Renal cortical epithelial cell (primary cell): ENCODE measurements around the gene C16orf90. TPM values are rescaled to one million over a fixed set of nuclear protein-coding genes. Genes with fewer than 3 reads are reported as not detected.
A peak's percentile ranks its signal among the peaks of the same experiment; 100 is the strongest.
"Not testable (repeated sequence)": the region's sequence is repeated elsewhere in the genome, so short reads cannot be mapped to it uniquely, and the experiment has no call there.

ENCODE experiments used
- DNase-seq: peaks from one replicate; pipeline ENCODE4 v3.0.0-alpha.2; 2011; ENCODE audit warnings: low read depth
- total RNA-seq: library from RNA; depleted of rRNA; stranded (reverse); fragments of >200 nt; gene quantifications from 2 replicates; pipeline ENCODE4 v1.2.3, GENCODE V29; 2014

C16orf90 gene
- total RNA-seq, 1 donor from 2014 or later, result not detected

DNA sequence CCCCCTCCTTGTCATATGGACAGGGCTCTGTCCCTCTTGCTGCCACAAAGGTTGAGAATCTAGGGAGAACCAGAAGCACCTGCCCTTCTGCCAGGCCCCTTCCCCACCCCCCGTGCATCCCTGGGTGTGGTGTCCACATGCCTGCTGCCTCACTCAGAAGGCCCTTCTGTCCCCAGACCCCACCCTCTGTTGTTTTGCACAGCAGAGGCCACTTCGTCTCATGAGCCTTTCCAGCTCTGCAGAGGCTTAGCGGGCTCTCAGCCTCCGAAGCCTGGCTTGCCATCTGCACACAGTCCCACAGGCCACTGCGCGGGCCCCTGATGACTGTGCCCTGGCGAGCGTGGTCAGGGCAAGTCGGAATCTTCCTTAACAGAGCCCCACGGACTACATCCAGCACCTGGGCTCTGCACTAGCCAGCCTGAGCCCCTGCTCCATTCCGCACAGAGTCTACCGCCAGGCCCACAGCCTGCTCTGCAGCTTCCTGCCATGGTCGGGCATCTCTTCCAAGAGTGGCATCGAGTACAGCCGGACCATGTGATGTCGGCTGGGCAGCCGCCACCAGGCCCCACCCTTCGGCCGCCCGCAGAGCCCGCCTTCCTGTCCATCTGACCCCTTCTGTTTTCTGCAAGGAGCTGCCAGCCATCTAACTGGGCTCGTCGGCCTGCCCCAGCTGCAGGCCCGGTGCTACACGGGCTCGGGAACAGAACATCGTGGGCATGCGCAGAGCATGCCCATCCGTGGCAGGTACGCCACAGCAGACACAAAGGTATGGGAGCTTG, 10.8 kb downstream of the C16orf90 start:
- no peak for DNase-seq

GRCh38 chr16:3482659-3483241, 12.5 kb downstream of the C16orf90 start:
- DNase-seq, result no peak

- no peak for DNase-seq
Measured at GRCh38 chr16:3481696-3482658, 13.3 kb downstream of the C16orf90 start.

DNA sequence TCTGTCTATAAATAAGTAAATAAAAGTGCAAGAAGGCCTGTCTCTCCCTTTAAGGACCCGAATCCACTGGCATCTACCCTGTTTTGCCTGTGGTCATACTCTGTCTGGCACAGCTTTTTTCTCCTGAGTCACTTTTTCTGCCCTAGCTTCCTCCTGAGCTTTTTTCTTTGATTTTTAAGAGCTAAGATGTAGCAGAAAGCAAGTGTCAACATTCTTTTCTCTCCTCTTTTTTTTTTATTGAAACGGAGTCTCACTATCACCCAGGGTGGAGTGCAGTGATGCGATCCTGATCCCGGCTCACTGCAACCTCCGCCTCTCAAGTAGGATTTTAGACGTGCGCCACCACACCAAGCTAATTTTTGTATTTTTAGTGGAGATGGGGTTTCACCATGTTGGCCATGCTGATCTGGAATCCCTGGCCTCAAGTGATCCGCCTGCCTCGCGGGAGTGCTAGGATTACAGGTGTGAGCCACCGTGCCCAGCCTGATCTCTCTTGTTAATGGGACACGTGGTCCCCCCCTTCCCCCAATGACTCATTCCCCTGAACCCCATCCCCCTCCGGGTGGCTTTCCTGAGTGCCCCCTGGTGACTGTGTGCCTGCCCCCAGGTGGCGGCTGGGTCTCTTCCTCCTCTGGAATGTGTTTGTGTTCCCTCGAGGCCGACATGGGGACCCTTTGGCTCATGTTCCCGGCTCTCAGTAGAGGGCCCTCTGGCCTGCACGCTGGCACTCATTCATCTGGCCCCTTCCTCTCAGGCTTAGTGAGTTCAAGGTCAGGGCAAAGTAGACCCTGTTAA, 14.2 kb downstream of the C16orf90 start:
- DNase-seq, result no peak

DNA sequence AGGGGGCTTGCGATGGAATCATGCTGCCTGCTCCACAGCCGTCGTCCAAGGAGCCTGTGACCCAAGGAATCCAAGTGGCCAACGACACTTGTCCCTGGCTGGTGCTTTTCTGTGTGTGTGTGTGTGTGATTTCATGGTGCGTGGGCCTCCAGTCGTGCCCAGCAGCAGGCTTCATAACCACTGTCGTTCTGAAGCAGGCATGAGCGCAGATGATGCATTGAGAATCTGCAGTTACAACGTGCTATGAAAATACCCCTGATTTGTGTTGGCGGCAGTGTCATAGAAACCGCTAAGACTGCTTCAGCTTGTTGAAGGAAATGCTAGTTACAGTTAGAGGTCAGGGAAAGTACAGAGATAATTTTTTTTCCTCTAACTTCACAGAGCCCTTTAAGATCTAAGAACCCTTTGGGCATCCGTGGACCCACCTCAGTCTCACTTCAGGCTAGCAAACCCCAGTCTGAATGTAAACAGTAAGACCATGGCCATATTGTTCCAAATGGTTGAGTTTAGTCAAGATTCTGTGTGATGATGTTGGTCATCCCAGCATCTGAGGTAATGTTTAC, 15.6 kb downstream of the C16orf90 start:
- DNase-seq, result no peak

- no peak for DNase-seq
Measured at GRCh38 chr16:3478242-3478925, 16.9 kb downstream of the C16orf90 start.

- no peak for DNase-seq
Measured at GRCh38 chr16:3476409-3476808, 18.9 kb downstream of the C16orf90 start.

GRCh38 chr16:3475604-3476375, 19.5 kb downstream of the C16orf90 start:
- DNase-seq, result no peak

- not testable (repeated sequence) for DNase-seq
Measured at GRCh38 chr16:3474870-3475269, 20.4 kb downstream of the C16orf90 start.

GRCh38 chr16:3474136-3474779, 21.0 kb downstream of the C16orf90 start:
- DNase-seq, result no peak

DNA sequence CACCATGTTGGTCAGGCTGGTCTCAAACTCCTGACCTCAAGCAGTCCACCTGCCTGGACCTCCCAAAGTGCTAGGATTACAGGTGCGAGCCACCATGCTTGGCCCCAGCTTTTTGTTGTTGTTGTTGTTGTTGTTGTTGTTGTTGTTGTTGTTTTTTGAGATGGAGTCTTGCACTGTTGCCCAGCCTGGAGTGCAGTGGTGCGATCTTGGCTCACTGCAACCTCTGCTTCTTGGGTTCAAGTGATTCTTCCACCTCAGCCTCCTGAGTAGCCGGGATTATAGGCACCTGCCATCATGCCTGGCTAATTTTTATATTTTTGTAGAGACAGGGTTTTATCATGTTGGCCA, 21.7 kb downstream of the C16orf90 start:
- not testable (repeated sequence) for DNase-seq

GRCh38 chr16:3472878-3473595, 22.3 kb downstream of the C16orf90 start:
- DNase-seq, result no peak

GRCh38 chr16:3471518-3472176, 23.6 kb downstream of the C16orf90 start:
- no peak for DNase-seq

GRCh38 chr16:3470723-3471122, 24.6 kb downstream of the C16orf90 start:
- DNase-seq, result no peak

DNA sequence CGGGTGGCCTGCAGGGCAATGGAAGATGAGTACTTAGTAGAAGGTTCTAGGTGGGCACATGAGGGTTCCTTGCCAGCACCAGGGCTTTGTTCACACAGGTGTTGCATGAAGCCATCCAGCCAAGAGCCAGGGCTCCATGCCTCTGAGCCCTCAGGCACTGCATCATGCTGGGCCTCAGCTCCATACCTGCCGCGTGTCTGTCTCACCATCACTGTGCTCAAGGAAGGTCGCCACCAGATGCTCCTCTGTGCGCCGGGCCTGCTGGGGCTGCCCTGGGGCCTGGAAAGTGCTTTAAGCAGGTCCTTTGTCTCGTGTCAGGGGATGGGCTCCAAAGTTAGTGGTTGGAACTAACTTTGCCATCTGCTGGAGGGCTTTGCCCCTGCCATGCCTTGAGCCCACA, 25.6 kb downstream of the C16orf90 start:
- DNase-seq, result no peak

GRCh38 chr16:3468501-3468900, 26.8 kb downstream of the C16orf90 start:
- no peak for DNase-seq

- DNase-seq, result peak; percentile 55
Measured at GRCh38 chr16:3467921-3468320, 27.4 kb downstream of the C16orf90 start.

DNA sequence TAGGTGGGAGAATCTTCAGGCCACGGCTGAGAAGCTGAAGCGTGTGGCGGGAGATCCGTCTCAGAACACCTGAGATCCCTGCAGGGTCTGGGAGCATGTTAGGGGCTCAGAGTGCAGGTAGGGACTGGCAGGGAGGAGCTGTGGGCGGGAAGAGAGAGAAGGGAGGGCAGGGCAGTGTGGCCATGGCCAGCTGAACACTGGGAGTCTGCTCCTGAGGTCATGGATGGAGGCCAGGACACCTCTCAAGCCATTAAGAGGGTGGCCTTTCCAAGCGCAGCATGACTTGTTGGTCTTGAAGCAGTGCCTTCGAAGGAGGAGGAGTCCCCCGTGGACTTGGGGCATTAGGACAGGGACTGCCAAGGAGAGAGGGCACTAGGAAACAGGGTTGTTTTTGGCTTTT, 28.1 kb downstream of the C16orf90 start:
- DNase-seq, result no peak
